ENCODE results near the gene GNAQ.

GRCh38 chr9:77838986-77839385 lies 192.6 kb downstream of the GNAQ start:
- TF ChIP-seq, protein P1, sequence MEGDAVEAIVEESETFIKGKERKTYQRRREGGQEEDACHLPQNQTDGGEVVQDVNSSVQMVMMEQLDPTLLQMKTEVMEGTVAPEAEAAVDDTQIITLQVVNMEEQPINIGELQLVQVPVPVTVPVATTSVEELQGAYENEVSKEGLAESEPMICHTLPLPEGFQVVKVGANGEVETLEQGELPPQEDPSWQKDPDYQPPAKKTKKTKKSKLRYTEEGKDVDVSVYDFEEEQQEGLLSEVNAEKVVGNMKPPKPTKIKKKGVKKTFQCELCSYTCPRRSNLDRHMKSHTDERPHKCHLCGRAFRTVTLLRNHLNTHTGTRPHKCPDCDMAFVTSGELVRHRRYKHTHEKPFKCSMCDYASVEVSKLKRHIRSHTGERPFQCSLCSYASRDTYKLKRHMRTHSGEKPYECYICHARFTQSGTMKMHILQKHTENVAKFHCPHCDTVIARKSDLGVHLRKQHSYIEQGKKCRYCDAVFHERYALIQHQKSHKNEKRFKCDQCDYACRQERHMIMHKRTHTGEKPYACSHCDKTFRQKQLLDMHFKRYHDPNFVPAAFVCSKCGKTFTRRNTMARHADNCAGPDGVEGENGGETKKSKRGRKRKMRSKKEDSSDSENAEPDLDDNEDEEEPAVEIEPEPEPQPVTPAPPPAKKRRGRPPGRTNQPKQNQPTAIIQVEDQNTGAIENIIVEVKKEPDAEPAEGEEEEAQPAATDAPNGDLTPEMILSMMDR (optimal IDR thresholded peaks at IDR 0.05 in 1 of 3, IDR thresholded peaks at IDR 0.05 in 1 of 3, conservative IDR thresholded peaks at IDR 0.05 in 1 of 3; ENCODE audit: extremely low read depth in 1 of 3, insufficient read depth in 2 of 3, low read length in 3 of 3), result no peak
- no peak for TF ChIP-seq EZH2 (IDR thresholded peaks at IDR 0.05; ENCODE audit: low read length)

Measured in keratinocyte (primary cell).